PFSK-1 (cell line): ENCODE results near the gene ZNF544.

Experiments used
- FOXP2 ChIP-seq: optimal IDR thresholded peaks from 2 replicates; pipeline ENCODE3; 2011; ENCODE audit warnings: borderline replicate concordance, control low read depth, inconsistent platforms; ENCODE audit not compliant: insufficient read depth; ENCODE audit errors: extremely low read length, extremely low read depth
- POLR2AphosphoS5 ChIP-seq: IDR thresholded peaks from 2 replicates; pipeline ENCODE4 v1.6.1; 2012; ENCODE audit warnings: low read depth, mild to moderate bottlenecking, control low read depth, low read length, moderate library complexity
- REST ChIP-seq, 2 experiments: IDR thresholded peaks; 2 replicates each; pipeline versions ENCODE4 v1.6.1 to v1.8.0; 2011 to 2012; ENCODE audit warnings: low read depth in 2 of 2, low read length in 2 of 2, control low read depth in 1 of 2, inconsistent platforms in 1 of 2, mild to moderate bottlenecking in 1 of 2, moderate library complexity in 1 of 2; ENCODE audit not compliant: insufficient read depth in 1 of 2
- SIN3A ChIP-seq: IDR thresholded peaks from 2 replicates; pipeline ENCODE4 v1.6.1; 2012; ENCODE audit warnings: mild to moderate bottlenecking, low read length, moderate library complexity, borderline replicate concordance; ENCODE audit not compliant: insufficient read depth
- TAF1 ChIP-seq: IDR thresholded peaks from 2 replicates; pipeline ENCODE4 v1.6.1; 2012; ENCODE audit warnings: low read length, control low read depth, borderline replicate concordance; ENCODE audit not compliant: insufficient read depth

ZNF544 gene

GRCh38 chr19:58209577-58209976, 19.1 kb upstream of the ZNF544 start:
- TF ChIP-seq REST (IDR thresholded peaks at IDR 0.05; ENCODE audit: insufficient read depth in 1 of 2, low read depth in 2 of 2, low read length in 2 of 2) (no peak), SIN3A (no peak), FOXP2 (no peak), POLR2AphosphoS5 (no peak), TAF1 (no peak)

GRCh38 chr19:58212336-58213074, 16.2 kb upstream of the ZNF544 start:
- TF ChIP-seq TAF1 (no peak), POLR2AphosphoS5 (no peak), REST (IDR thresholded peaks at IDR 0.05; ENCODE audit: insufficient read depth in 1 of 2, low read depth in 2 of 2, low read length in 2 of 2) (no peak)

- no peak for TF ChIP-seq POLR2AphosphoS5
- TF ChIP-seq SIN3A = no peak
- TF ChIP-seq FOXP2 = no peak
- no peak for TF ChIP-seq REST (IDR thresholded peaks at IDR 0.05; ENCODE audit: insufficient read depth in 1 of 2, low read depth in 2 of 2, low read length in 2 of 2)
- TF ChIP-seq TAF1 = no peak
Observed at GRCh38 chr19:58213075-58213369, 15.7 kb upstream of the ZNF544 start.

GRCh38 chr19:58217069-58217481, 11.6 kb upstream of the ZNF544 start:
- TF ChIP-seq FOXP2 (no peak), SIN3A (no peak), TAF1 (no peak), POLR2AphosphoS5 (no peak), REST (IDR thresholded peaks at IDR 0.05; ENCODE audit: insufficient read depth in 1 of 2, low read depth in 2 of 2, low read length in 2 of 2) (no peak)
